MM.1S (cell line): ENCODE measurements around the gene FGD1.

ENCODE experiments used
- CTCF ChIP-seq: fragments of 300-600 bp; sonication (generic); IDR thresholded peaks from 2 replicates; pipeline ENCODE4 v1.5.1; 2016; ENCODE audit warnings: antibody characterized with exemption, low read length, mixed read lengths
- EZH2 ChIP-seq: fragments of 300-600 bp; sonication (generic); optimal IDR thresholded peaks from 2 replicates; pipeline ENCODE3; 2017; ENCODE audit warnings: low read depth, mild to moderate bottlenecking, antibody characterized with exemption, low read length, mixed read lengths
- EZH2phosphoT487 ChIP-seq: fragments of 300-600 bp; sonication (generic); IDR thresholded peaks from 2 replicates; pipeline ENCODE4 v1.6.1; 2018; ENCODE audit warnings: antibody characterized with exemption, low read length

DNA sequence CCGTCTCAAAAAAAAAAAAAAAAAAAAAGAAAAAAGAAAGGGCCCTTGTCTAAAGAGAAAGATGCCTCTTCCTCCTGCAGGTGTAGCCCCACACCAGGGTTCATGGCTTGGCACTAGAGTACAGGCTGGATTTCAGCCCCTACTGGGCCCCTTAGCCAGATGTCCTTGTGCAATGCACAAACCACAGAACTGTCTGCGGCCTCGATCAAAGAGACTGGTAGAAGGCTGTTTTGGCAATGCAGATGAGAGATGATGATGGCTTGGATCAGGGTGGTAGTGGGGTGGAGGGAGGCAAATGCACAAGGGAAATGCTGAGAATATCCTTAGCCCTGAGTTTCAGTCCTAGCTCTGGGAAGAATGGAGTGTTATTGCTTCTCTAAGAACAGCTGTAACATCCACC lies 82.3 kb downstream of the FGD1 start:
- no peak for TF ChIP-seq CTCF
- TF ChIP-seq EZH2phosphoT487 = no peak
- TF ChIP-seq EZH2 = no peak
